Keratinocyte (primary cell): Measurements from ENCODE around the gene ERMP1.

Experiments
- EZH2 ChIP-seq: IDR thresholded peaks from one replicate; pipeline ENCODE4 v1.6.1; 2012; ENCODE audit warnings: inconsistent platforms, mild to moderate bottlenecking, low read length, moderate library complexity
- TF ChIP-seq, protein P1 (sequence below), 3 experiments: IDR thresholded peaks in 1 of 3; conservative IDR thresholded peaks in 1 of 3; optimal IDR thresholded peaks in 1 of 3; 2 replicates in 2 of 3; 3 replicates in 1 of 3; pipeline versions ENCODE3 to v1.5.1; 2011; ENCODE audit warnings: low read length in 3 of 3, mild to moderate bottlenecking in 3 of 3, moderate library complexity in 2 of 3, control low read depth in 1 of 3, inconsistent platforms in 1 of 3; ENCODE audit not compliant: insufficient read depth in 2 of 3; ENCODE audit errors: extremely low read depth in 1 of 3

DNA sequence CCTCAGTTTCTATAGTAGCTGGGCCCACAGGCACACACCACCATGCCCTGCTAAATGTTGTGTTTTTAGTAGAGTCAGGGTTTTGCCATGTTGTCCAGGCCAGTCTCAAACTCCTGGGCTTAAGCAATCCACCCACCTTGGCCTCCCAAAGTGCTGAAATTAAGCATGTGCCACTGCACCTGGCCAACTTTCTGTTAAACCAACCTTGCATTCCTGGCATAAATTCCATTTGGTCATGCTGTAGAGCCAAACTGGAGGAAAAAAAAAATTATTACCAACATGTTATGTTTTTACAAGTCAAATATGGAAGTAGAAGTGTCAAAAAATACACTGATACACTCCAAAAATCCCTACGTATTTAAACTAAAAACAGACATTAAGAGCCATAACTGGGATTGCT, 54.1 kb downstream of the ERMP1 start:
- TF ChIP-seq, protein P1, sequence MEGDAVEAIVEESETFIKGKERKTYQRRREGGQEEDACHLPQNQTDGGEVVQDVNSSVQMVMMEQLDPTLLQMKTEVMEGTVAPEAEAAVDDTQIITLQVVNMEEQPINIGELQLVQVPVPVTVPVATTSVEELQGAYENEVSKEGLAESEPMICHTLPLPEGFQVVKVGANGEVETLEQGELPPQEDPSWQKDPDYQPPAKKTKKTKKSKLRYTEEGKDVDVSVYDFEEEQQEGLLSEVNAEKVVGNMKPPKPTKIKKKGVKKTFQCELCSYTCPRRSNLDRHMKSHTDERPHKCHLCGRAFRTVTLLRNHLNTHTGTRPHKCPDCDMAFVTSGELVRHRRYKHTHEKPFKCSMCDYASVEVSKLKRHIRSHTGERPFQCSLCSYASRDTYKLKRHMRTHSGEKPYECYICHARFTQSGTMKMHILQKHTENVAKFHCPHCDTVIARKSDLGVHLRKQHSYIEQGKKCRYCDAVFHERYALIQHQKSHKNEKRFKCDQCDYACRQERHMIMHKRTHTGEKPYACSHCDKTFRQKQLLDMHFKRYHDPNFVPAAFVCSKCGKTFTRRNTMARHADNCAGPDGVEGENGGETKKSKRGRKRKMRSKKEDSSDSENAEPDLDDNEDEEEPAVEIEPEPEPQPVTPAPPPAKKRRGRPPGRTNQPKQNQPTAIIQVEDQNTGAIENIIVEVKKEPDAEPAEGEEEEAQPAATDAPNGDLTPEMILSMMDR (optimal IDR thresholded peaks at IDR 0.05 in 1 of 3, IDR thresholded peaks at IDR 0.05 in 1 of 3, conservative IDR thresholded peaks at IDR 0.05 in 1 of 3; ENCODE audit: extremely low read depth in 1 of 3, insufficient read depth in 2 of 3, low read length in 3 of 3): no peak
- no peak for TF ChIP-seq EZH2
